Lower leg skin (tissue), 4 donors: Measurements from ENCODE around the gene S100A8. TPM values are rescaled to one million over a fixed set of nuclear protein-coding genes. Genes with fewer than 3 reads are reported as not detected.
"Not testable (repeated sequence)": the region's sequence is repeated elsewhere in the genome, so short reads cannot be mapped to it uniquely, and the experiment has no call there.

Experiments used
- DNase-seq, 2 donors: peaks; one replicate each; pipeline ENCODE4 v3.0.0-alpha.2; 2019; ENCODE audit warnings: low spot score in 2 of 2
- H3K4me3 ChIP-seq: fragments of 200-600 bp; sonication (generic); 2 replicates; pipeline ENCODE4 v1.5.1; 2017; ENCODE audit warnings: mild to moderate bottlenecking, low read depth; ENCODE audit not compliant: poor library complexity, severe bottlenecking
- CTCF ChIP-seq, 3 donors: fragments of 450-650 bp; IDR thresholded peaks; one replicate each; pipeline ENCODE4 v1.5.1; 2016; ENCODE audit warnings: antibody characterized with exemption in 3 of 3, mild to moderate bottlenecking in 3 of 3, moderate library complexity in 2 of 3
- POLR2A ChIP-seq, 2 donors: fragments of 450-650 bp; IDR thresholded peaks; one replicate each; pipeline ENCODE4 v1.6.1; 2016 to 2017; ENCODE audit warnings: antibody characterized with exemption in 2 of 2, mild to moderate bottlenecking in 1 of 2, moderate library complexity in 1 of 2
- WGBS, 2 donors: methylation state at CpG; one replicate each; pipeline ENCODE4 v1.1.5; 2018; 5-methylcytosine and 5-hydroxymethylcytosine counted together
- intact Hi-C: fragments of 100-400 bp; cut with DNase I; formaldehyde crosslinking; loops from one replicate; pipeline ENCODE4 v1.15.0; 2023; ENCODE audit warnings: low total_unique reads
- total RNA-seq, 4 donors: library from RNA; depleted of rRNA; stranded (reverse); fragments of >200 nt; gene quantifications; one replicate each; pipeline ENCODE4 v1.1.0, GENCODE V29; 2016

S100A8 gene
- total RNA-seq, 4 donors from 2014 or later: 1.3 to 14.3 (median 6.0) TPM

- intact Hi-C loops: no loop called here
- DNase-seq: no peak
- TF ChIP-seq POLR2A (IDR thresholded peaks at IDR 0.05) (no peak), CTCF (IDR thresholded peaks at IDR 0.05) (no peak)
- no peak overlapping the region for H3K4me3 ChIP-seq
- 74 to 76% methylated on average over 2 of the region's 2 CpGs for WGBS, 2 donors
Observed at GRCh38 chr1:153420306-153420705, 29.4 kb upstream of the S100A8 start.

GRCh38 chr1:153419436-153419793, 28.5 kb upstream of the S100A8 start:
- DNase-seq: peak in 1 of 2 donors; percentile 61
- intact Hi-C loops, H3K4me3 ChIP-seq: not testable (repeated sequence)
- WGBS, 2 donors: 43 to 51% methylated on average over 2 of the region's 2 CpGs

GRCh38 chr1:153418758-153419435, 28.0 kb upstream of the S100A8 start:
- WGBS, 2 donors: 69 to 72% methylated on average over 7 of the region's 7 CpGs
- peak in 1 of 2 donors; percentile 59 for DNase-seq
- intact Hi-C loops, H3K4me3 ChIP-seq: not testable (repeated sequence)

GRCh38 chr1:153417136-153417888, 26.4 kb upstream of the S100A8 start:
- peak in 1 of 2 donors; percentile 67 for DNase-seq
- H3K4me3 ChIP-seq: no peak overlapping the region
- WGBS, 2 donors: 83 to 86% methylated on average over 9 to 12 of the region's 12 CpGs
- intact Hi-C loops: no loop called here
- TF ChIP-seq POLR2A (IDR thresholded peaks at IDR 0.05): no peak
- no peak for TF ChIP-seq CTCF (IDR thresholded peaks at IDR 0.05)

- intact Hi-C loops: no loop called here
- TF ChIP-seq POLR2A (IDR thresholded peaks at IDR 0.05) (no peak), CTCF (IDR thresholded peaks at IDR 0.05) (no peak)
- H3K4me3 ChIP-seq: no peak within 1 kb of the TSS
- peak in 1 of 2 donors; percentile 39 for DNase-seq
- WGBS, 2 donors: 47 to 63% methylated on average over 6 of the region's 6 CpGs
Observed at GRCh38 chr1:153415850-153416570, 25.1 kb upstream of the S100A8 start, which contains the start of gene S100A7A. Gene S100A7A, plus strand, starts transcription at chr1:153416520. Its CDS starts 1,563 bp downstream, at chr1:153418083.

- H3K4me3 ChIP-seq, DNase-seq, intact Hi-C loops: not testable (repeated sequence)
Observed at GRCh38 chr1:153413961-153414360, 23.1 kb upstream of the S100A8 start.

GRCh38 chr1:153407274-153407673, 16.4 kb upstream of the S100A8 start:
- intact Hi-C loops, DNase-seq, H3K4me3 ChIP-seq: not testable (repeated sequence)
- 55 to 68% methylated on average over 8 to 11 of the region's 11 CpGs for WGBS, 2 donors

GRCh38 chr1:153405825-153406599, 15.1 kb upstream of the S100A8 start:
- intact Hi-C loops, H3K4me3 ChIP-seq: not testable (repeated sequence)
- DNase-seq: peak; percentile 10 to 15
- WGBS, 2 donors: 80 to 86% methylated on average over 6 of the region's 6 CpGs
